HFF-Myc (cell line): Measurements from ENCODE around the gene PCDHB1.
A peak's percentile ranks its signal among the peaks of the same experiment; 100 is the strongest.
"Not testable (repeated sequence)": the region's sequence is repeated elsewhere in the genome, so short reads cannot be mapped to it uniquely, and the experiment has no call there.

ENCODE experiments used
- DNase-seq: peaks from one replicate; pipeline ENCODE4 v3.0.0-alpha.2; 2011; ENCODE audit warnings: low read depth; ENCODE audit errors: extremely low read depth
- H3K4me3 ChIP-seq: replicated peaks from 2 replicates; pipeline ENCODE4 v1.5.1; 2011; ENCODE audit warnings: low read depth, mild to moderate bottlenecking, control low read depth, low read length
- CTCF ChIP-seq: IDR thresholded peaks from 2 replicates; pipeline ENCODE4 v1.5.1; 2012; ENCODE audit warnings: mild to moderate bottlenecking, low read depth, low read length, control low read depth; ENCODE audit errors: missing control alignments

Gene PCDHB1

GRCh38 chr5:141100243-141100805 lies 49.1 kb downstream of the PCDHB1 start, which contains the start of gene PCDHB3:
PCDHB3 (plus strand) TSS chr5:141100473; CDS start chr5:141100650, 177 bp downstream.
- TF ChIP-seq CTCF: peak; percentile 36
- peak; percentile 3 for DNase-seq
- H3K4me3 ChIP-seq: no peak within 1 kb of the TSS

GRCh38 chr5:141101059-141101458 lies 49.9 kb downstream of the PCDHB1 start:
- H3K4me3 ChIP-seq: no peak overlapping the region
- DNase-seq: no peak
- TF ChIP-seq CTCF: no peak

- not testable (repeated sequence) for DNase-seq, H3K4me3 ChIP-seq
Measured at GRCh38 chr5:141102070-141102469, 50.9 kb downstream of the PCDHB1 start.

- H3K4me3 ChIP-seq, DNase-seq: not testable (repeated sequence)
Measured at GRCh38 chr5:141102471-141102870, 51.3 kb downstream of the PCDHB1 start.

GRCh38 chr5:141105350-141105749 lies 54.2 kb downstream of the PCDHB1 start:
- TF ChIP-seq CTCF: no peak
- no peak overlapping the region for H3K4me3 ChIP-seq
- DNase-seq: no peak
